HG02678 (cell line): ENCODE measurements around the gene HSPA8.

Source experiments
- ATAC-seq: cut with Tn5 transposase; IDR thresholded peaks from one replicate; pipeline ENCODE4 v1.9.1; 2021; ENCODE audit warnings: mild to moderate bottlenecking, moderate library complexity; ENCODE audit not compliant: unreplicated experiment

Gene HSPA8

DNA sequence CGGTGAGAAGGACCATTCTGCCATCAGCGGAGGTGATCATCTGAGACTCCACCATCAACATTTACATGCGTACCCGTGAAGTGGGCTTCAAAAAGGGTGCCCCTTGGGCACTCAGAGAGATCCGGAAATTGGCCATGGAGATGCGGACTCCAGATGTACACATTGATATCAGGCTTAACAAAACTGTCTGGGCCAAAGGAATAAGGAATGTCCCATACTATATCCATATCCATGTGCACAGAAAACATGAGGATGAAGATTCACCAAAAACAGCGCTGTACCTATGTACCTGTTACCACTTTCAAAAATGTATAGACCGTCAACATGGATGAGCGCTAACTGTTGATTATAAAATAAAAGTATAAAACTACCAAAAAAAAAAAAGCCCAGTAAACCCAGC, 10.8 kb downstream of the HSPA8 start:
- no peak for ATAC-seq

DNA sequence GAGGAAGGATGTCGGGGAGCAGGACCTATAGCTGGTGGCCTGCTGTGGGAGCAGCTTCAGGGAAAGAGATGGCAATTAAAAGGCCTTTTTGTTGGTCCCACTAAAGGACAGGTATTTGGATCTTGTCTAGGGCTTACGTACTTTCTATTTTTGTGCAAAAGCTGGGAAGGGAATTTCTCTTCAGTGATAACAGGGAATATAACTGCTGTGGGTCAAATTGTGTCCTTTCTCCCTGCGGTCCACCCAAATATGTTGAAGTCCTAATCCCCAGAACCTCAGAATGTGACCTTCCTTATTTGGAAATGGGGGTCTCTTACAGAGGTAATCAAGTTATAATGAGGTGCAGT, 14.0 kb downstream of the HSPA8 start:
- no peak for ATAC-seq

DNA sequence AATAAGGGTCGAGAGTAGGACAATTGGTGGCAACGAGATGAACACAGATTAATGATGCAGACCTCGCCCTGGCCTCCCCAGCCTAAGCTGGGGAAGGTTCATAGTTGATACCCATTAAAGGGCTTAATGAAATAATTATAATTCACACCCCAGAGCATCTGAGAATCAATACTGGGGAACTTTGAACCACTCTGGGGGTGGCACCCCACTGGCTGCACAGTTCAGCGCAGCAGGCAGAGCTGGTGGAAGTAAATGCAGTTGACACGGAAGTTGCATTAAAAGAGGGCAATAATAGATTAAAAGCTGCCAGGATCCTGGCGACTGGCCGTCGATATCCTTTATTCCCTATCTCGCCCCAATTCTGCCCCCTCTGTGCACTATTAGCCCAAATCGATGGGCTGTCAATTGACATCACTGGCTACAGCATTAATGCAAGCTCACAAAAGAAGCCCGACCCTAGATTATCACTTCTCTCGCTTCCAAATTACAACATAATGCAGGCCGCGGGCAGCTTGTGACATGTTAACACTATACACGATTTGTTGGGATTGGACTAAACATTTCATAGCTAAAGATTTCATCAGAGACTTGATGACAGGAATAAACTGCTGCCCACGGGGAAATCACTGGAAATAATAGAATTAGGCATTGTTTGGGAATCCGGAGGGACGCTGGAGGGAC, 14.5 kb downstream of the HSPA8 start:
- no peak for ATAC-seq

DNA sequence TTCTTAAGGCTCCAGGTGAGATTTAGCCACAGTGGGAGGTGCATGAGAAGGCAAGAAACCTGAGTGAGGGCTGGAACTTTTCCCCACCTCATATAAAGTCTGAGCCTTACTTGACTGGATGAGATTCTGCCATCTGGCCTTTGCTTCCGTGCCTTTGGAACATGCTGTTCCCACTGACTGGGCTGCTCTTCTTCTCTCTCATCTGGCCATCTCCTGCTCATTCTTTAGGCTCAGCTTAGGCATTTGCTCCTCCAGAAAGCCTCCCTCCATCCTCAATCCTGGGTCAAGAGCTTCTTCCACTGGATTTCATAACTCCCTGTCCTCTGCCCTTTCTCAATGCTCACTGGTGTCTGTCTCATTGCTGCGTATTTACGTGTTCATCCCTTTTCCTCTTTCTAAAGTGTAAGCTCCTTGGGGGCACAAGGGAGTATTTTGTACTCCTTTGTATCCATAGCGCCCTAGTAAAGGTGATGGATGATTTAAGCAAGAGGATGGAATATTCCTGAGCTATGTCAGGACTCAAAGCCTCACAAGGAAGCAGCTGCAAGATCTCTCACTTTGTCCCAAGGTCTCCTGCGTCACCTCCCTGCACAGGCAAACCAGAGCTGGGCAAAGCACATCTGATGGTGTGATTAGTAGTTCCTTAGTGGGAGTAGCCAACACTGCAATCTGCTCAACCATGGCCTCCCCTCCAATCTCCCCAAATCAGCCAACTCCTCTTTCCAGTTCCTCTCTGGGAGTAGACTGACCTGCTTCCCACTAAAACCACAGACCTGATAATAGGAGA, 15.3 kb downstream of the HSPA8 start:
- ATAC-seq, result no peak

DNA sequence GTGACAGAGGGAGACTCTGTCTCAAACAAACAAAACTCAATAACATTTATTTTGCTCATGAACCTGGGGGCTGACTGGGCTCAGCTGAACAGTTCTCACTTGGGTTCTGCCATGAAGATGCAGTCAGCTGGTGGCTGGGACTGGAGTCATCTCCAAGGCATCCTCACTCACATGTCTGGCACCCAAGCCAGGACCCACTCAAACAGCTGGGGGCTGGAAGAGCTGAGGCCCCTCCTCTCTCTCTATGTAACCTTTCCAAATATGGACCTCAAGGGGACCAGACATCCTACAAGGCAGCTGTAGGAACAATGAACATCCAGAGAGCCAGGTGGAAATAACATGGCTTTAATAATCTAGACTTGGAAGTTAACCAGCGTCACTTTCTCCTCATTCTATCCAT, 16.8 kb downstream of the HSPA8 start:
- ATAC-seq, result no peak

DNA sequence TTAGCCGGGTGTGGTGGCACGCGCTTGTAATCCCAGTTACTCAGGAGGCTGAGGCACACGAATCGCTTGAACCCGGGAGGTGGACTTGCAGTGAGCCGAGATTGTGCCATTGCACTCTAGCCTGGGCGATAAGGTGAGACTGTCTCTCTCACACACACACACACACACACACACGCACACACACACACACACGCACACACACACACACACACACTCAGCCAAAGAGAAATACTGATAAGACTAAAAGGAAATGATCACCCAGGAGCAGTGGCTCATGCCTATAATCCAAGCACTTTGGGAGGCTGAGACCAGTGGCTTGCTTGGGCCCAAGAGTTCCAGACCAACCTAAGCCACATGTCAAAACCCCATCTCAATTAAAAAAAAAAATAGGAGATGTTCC, 20.8 kb downstream of the HSPA8 start:
- ATAC-seq, result no peak

DNA sequence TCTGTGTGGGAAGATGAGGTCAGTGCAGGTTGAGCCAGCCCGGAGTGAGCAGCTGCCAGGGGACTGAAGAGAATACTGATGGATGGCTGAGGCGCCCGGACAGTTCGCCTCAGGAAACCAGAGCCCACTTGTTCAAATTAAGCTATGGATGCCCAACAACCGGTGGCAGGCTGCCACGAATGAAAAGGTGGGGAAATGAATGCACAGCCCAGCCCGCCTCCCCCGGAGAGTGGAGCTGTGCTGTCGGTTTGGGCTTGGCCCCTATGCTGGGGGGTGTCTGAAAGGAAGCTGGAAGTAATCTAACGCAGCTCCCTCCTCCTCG, 21.9 kb downstream of the HSPA8 start:
- ATAC-seq, result no peak

DNA sequence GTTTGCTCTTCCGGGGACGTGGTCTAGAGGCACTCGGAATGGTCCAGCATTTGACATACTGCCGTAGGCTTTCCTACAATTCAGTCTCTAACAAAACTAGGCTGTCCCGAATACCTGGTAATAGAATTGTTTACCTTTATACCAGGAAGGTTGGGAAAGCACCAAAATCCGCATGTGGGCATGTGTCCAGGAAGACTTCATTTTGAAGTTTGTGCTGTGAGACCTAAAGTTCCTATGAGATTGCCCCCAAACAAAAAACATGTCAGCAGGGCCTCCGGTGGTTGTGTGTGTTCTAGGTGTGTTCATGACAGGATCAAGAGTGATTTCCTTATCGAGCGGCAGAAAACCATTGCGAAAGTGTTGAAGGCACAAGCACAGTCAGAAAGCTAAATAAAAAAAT, 26.1 kb downstream of the HSPA8 start:
- no peak for ATAC-seq

DNA sequence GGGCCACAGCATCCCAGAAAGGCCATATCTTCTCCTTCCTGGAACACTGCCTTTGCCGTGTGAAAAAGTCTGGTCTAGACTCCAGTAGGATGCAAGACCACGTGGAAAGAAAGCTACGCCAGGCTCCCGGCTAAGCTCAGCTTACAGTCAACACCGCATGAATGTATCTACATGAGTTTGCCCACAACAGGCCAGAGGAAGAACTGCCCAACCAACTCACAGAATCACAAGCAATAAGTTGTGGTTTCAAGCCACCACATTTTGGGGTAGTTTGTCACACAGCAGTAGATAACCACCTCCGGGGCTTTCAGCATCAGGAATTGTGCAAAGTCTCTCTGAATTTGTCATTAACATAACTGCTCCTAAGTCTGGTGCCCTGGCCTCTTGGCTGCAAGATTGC, 27.3 kb downstream of the HSPA8 start:
- ATAC-seq, result no peak

DNA sequence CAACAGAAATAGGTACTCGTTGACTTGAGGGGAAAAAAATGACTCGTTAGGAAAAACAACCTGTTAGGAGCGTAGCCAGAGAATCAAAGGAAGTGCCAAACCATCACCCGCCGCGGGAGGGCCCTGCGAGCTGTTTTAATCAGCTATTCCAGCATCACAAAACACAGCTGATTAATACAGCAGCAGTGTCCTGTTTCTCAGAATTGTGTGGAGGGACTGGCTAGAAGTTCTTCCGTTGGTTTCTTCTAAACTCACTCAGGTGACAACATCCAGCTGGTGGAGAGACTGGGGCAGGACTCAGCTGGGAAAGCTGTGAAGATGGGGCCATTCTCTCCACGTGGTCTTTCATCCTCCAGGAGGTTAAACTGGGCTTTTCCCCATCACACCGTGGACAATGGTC, 28.0 kb downstream of the HSPA8 start:
- ATAC-seq, result no peak

DNA sequence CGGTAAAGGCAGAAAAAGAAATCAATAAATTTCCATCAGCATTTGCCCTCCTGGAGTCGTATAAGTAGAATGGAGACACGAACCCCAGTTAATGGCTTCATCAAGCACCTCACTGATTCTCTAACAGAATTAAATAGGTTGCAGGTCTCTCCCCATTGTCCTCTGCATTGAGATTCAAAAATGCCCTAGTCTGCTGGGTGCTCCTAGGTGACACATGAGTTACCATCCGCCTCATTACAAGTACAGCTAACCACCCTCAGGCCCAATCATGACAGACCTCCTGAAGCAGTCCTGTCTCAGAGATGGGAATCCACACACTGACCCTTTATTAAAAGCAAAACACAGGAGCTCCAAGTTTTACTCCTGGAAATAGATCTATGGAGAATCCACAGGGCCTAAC, 31.4 kb downstream of the HSPA8 start:
- no peak for ATAC-seq

DNA sequence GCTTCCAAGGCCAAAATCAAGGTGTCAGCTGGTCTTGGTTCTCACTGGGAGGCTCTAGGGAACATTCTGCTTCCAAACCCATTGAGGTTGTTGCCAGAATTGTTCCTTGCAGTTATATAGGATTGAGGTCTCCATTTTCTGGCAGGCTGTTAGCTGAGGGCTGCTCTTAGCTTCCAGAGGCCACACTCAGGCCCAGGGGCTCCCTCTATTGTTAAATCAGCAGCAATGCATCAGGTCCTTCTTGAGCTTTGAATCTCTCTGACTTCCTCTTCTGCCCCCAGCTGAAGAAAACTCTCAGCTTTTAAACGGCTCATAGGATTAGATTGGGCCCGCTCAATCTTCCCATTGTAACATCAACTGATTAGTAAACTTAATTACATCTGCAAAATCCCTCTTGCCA, 41.0 kb downstream of the HSPA8 start:
- ATAC-seq, result peak; percentile 69

DNA sequence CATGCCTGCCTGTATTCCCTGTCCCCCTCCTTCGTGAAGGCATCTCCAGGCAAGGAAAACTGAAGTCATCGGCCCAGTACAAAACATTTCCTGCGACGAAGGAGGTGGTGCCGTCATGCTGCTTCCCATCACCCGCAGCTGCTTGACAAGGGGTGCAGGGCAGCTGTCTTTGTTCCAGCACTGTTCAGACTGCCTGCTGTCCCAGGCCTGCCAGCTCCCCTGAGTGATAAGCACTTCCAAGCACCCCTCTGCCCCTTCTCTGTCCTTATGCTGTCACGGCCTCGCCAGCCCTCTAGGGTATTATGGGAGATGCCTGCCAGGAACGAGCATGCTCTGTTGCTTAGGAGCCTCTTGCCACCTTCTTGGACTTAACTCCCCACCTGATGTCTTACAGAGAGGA, 43.2 kb downstream of the HSPA8 start:
- no peak for ATAC-seq

DNA sequence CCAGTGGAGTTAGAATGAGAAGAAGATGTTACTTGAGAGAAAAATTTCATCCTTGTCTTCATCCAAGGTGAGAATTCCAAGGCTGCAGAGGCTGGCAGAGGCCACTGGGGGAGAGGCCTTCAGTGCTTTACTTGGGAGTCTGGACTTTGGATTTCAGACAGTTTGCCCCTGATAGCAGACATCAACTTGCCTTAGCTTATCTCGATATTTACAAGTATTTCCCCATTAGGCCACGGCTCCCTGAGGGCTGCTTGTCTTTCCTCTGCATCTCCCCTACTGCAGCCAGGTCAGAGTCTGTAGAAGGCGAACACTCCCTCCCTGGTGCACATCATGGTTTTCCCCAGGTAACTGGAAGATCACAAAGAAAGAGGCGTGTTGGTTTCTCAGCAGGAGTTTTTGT, 50.4 kb downstream of the HSPA8 start:
- no peak for ATAC-seq
